Endodermal cell (in vitro differentiated cells): ENCODE measurements around the gene CD151. TPM values are rescaled to one million over a fixed set of nuclear protein-coding genes. Genes with fewer than 3 reads are reported as not detected.

ENCODE experiments used
- DNase-seq: peaks from one replicate; pipeline ENCODE4 v3.0.0-alpha.2; 2017
- H3K27ac ChIP-seq: 2 replicates; pipeline ENCODE4 v1.5.1; 2013; ENCODE audit warnings: mild to moderate bottlenecking, low read depth, low read length, moderate library complexity
- H3K27me3 ChIP-seq: 2 replicates; pipeline ENCODE4 v1.6.1; 2013; ENCODE audit warnings: mild to moderate bottlenecking, low read length, moderate library complexity; ENCODE audit not compliant: insufficient read depth, control insufficient read depth, poor library complexity, severe bottlenecking
- H3K36me3 ChIP-seq: 2 replicates; pipeline ENCODE4 v1.7.0; 2013; ENCODE audit warnings: mild to moderate bottlenecking, low read length, moderate library complexity; ENCODE audit not compliant: control insufficient read depth, insufficient read depth
- H3K4me1 ChIP-seq: one replicate; pipeline ENCODE4 v1.7.0; 2013; ENCODE audit warnings: low read length; ENCODE audit not compliant: control insufficient read depth, insufficient read depth
- H3K4me3 ChIP-seq: 2 replicates; pipeline ENCODE4 v1.5.1; 2013; ENCODE audit warnings: mild to moderate bottlenecking, low read length, moderate library complexity
- H3K9ac ChIP-seq: 2 replicates; pipeline ENCODE4 v1.6.1; 2013; ENCODE audit warnings: mild to moderate bottlenecking, low read length, moderate library complexity; ENCODE audit not compliant: poor library complexity, severe bottlenecking; ENCODE audit errors: extremely low read depth
- H3K9me3 ChIP-seq: 2 replicates; pipeline ENCODE4 v1.6.1; 2013; ENCODE audit warnings: mild to moderate bottlenecking, low read length, moderate library complexity; ENCODE audit not compliant: control insufficient read depth
- H3K27ac Mint-ChIP-seq: 2 replicates; pipeline ENCODE4 v1.8.0; 2020; ENCODE audit warnings: mixed read lengths
- H3K27me3 Mint-ChIP-seq: 2 replicates; pipeline ENCODE4 v1.8.0; 2021; ENCODE audit warnings: mild to moderate bottlenecking, mixed read lengths; ENCODE audit not compliant: insufficient read depth
- H3K36me3 Mint-ChIP-seq: 2 replicates; pipeline ENCODE4 v1.8.0; 2020; ENCODE audit warnings: low read depth, mixed read lengths
- H3K4me1 Mint-ChIP-seq: 2 replicates; pipeline ENCODE4 v1.8.0; 2020; ENCODE audit warnings: mixed read lengths
- H3K4me3 Mint-ChIP-seq: 2 replicates; pipeline ENCODE4 v1.8.0; 2020; ENCODE audit warnings: mild to moderate bottlenecking, moderate library complexity, mixed read lengths
- H3K9me3 Mint-ChIP-seq: 2 replicates; pipeline ENCODE4 v1.8.0; 2020; ENCODE audit warnings: mild to moderate bottlenecking, mixed read lengths
- CTCF ChIP-seq: fragments of 200-600 bp; sonication (generic); conservative IDR thresholded peaks from 2 replicates; pipeline ENCODE4 v1.5.0; 2021; ENCODE audit warnings: antibody characterized with exemption, mild to moderate bottlenecking
- WGBS, 2 experiments: methylation state at CpG; one replicate each; pipeline versions ENCODE4 v1.1.5 to v1.1.7; 2013; ENCODE audit warnings: missing lambda C conversion rate in 2 of 2, mixed read lengths in 1 of 2; ENCODE audit not compliant: insufficient coverage in 1 of 2, insufficient read length in 1 of 2; 5-methylcytosine and 5-hydroxymethylcytosine counted together
- total RNA-seq, 2 donors: library from RNA; stranded (reverse); fragmentation: NEBNext Ultra II Directional in 1 of 2; extraction: Animal tissue kit (Norgen Biotek cat#: 25700) in 1 of 2; gene quantifications; 2 replicates in 1 of 2; 3 replicates in 1 of 2; pipeline ENCODE4 v1.2.1, GENCODE V29; 2021

The CD151 gene
- total RNA-seq, 2 donors from 2014 or later, result 139 to 165 TPM

DNA sequence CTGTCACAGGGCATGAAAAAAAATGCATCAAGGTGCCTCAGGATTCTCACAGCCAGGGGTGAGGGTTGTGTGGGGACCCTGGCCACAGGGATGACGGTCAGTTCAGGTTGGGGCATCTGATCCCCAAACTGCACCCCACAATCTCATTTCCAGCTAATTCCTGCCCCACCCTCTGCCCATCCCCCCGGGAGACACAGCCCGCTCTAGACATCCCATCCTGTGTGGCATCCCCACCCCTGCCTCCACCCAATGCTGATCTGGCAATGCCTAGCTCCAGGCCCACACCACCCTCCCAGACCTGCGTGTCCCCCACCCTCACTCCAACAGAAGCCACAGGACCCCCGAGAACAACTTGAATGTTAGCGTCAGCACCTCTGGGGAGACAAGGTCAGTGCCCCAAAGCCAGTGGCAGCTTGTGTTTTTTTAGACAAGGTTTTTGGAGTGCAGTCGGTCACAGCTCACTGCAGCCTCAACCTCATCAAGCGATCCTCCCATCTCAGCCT lies 35.2 kb downstream of the CD151 start:
- Histone ChIP-seq H3K36me3 (no peaks in the 10 kb centered on the region), H3K4me3 (no peak overlapping the region), H3K9me3 (no peaks in the 10 kb centered on the region), H3K27ac (no peak overlapping the region), H3K27me3 (no peaks in the 10 kb centered on the region), H3K9ac (no peak overlapping the region), H3K4me1 (no peaks in the 10 kb centered on the region)
- peaks cover 1% of the 10 kb centered on the region for H3K4me1 Mint-ChIP-seq
- WGBS, 2 experiments, result 94 to 100% methylated on average over 4 to 8 of the region's 8 CpGs
- no peak overlapping the region for H3K27ac Mint-ChIP-seq
- DNase-seq, result no peak
- H3K36me3 Mint-ChIP-seq, result no peaks in the 10 kb centered on the region
- no peak for TF ChIP-seq CTCF
- no peak overlapping the region for H3K4me3 Mint-ChIP-seq
- H3K9me3 Mint-ChIP-seq, result no peaks in the 10 kb centered on the region
- H3K27me3 Mint-ChIP-seq, result no peaks in the 10 kb centered on the region

DNA sequence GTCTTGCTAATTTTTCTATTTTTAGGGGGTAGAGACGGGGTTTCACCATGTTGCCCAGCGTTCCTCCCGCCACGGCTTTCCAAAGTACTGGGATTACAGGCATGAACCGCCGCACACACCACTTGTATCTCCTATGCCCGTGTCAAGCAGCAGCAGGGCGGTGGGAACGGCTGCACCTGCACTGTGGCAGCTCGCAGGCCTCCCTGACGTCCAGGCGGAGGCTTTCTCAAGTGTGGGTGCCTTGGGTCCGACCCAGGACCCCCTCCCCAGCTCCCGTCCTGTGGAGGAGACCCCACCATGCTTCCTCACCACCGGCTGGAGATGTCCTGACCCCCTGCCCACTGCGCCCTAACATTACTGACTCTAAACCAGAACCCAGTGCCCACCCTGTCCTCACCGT lies 35.6 kb downstream of the CD151 start:
- TF ChIP-seq CTCF, result no peak
- no peaks in the 10 kb centered on the region for H3K4me1 ChIP-seq
- Mint-ChIP-seq H3K27ac (no peak overlapping the region), H3K4me3 (no peak overlapping the region), H3K27me3 (no peaks in the 10 kb centered on the region), H3K4me1 (no peaks in the 10 kb centered on the region), H3K36me3 (peaks cover 2% of the 10 kb centered on the region), H3K9me3 (no peaks in the 10 kb centered on the region)
- 92 to 98% methylated on average over 11 to 17 of the region's 17 CpGs for WGBS, 2 experiments
- H3K4me3 ChIP-seq, result no peak overlapping the region
- H3K27me3 ChIP-seq, result no peaks in the 10 kb centered on the region
- no peaks in the 10 kb centered on the region for H3K36me3 ChIP-seq
- H3K9me3 ChIP-seq, result no peaks in the 10 kb centered on the region
- DNase-seq, result no peak
- no peak overlapping the region for H3K27ac ChIP-seq
- no peak overlapping the region for H3K9ac ChIP-seq

DNA sequence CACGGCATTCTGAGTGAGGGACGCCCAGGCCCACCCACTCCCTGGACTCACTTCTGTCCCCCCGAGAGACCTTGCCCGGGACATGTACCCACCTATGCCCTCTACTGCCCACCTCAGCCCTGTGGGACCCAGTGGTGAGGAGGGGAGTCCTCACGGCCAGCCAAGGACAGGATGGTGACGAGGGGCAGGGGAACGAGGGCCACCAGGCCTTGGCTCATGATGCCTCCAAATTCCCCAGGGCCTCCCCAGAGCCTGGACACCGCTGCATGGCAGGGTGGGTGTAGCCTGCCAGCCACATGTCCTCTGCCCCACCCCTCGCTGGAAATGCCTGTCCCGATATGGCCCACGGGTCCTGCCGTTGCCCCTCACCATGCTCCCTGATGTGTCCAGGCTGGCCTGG lies 36.0 kb downstream of the CD151 start:
- no peak overlapping the region for H3K4me3 Mint-ChIP-seq
- peaks cover 6% of the 10 kb centered on the region for H3K36me3 Mint-ChIP-seq
- Histone ChIP-seq H3K27me3 (no peaks in the 10 kb centered on the region), H3K4me1 (no peaks in the 10 kb centered on the region), H3K27ac (no peak overlapping the region), H3K9ac (no peak overlapping the region), H3K4me3 (no peak overlapping the region), H3K36me3 (no peaks in the 10 kb centered on the region), H3K9me3 (no peaks in the 10 kb centered on the region)
- H3K4me1 Mint-ChIP-seq, result no peaks in the 10 kb centered on the region
- 86 to 89% methylated on average over 3 to 12 of the region's 12 CpGs for WGBS, 2 experiments
- no peak for DNase-seq
- H3K9me3 Mint-ChIP-seq, result no peaks in the 10 kb centered on the region
- TF ChIP-seq CTCF, result no peak
- no peaks in the 10 kb centered on the region for H3K27me3 Mint-ChIP-seq
- no peak overlapping the region for H3K27ac Mint-ChIP-seq
